Mammary epithelial cell (primary cell): Measurements from ENCODE around the gene MICA.

Source experiments
- CTCF ChIP-seq, 2 donors: IDR thresholded peaks in 1 of 2; conservative IDR thresholded peaks in 1 of 2; 2 replicates each; pipeline ENCODE4 v1.5.1; 2011 to 2012; ENCODE audit warnings: inconsistent platforms in 2 of 2, low read length in 2 of 2, mild to moderate bottlenecking in 2 of 2, control low read depth in 1 of 2, low read depth in 1 of 2; ENCODE audit not compliant: insufficient read depth in 1 of 2; ENCODE audit errors: extremely low read depth in 1 of 2
- EZH2 ChIP-seq: IDR thresholded peaks from 2 replicates; pipeline ENCODE4 v1.6.1; 2012; ENCODE audit warnings: low read length, inconsistent platforms, borderline replicate concordance

- TF ChIP-seq CTCF (conservative IDR thresholded peaks at IDR 0.05 in 1 of 2, IDR thresholded peaks at IDR 0.05 in 1 of 2; ENCODE audit: extremely low read depth in 1 of 2, insufficient read depth in 1 of 2, low read depth in 1 of 2, low read length in 2 of 2) (no peak), EZH2 (no peak)
Observed at GRCh38 chr6:31375699-31376098, 27.7 kb upstream of the MICA start.
